Activated CD8-positive, alpha-beta T cell treated with anti-CD3 and anti-CD28 coated beads, Interleukin-2, amount 10 ng/mL, durations not matched to agents 7 days and 5 days (primary cell): ENCODE measurements around the gene FMNL1. TPM values are rescaled to one million over a fixed set of nuclear protein-coding genes. Genes with fewer than 3 reads are reported as not detected.
"Not testable (repeated sequence)": the region's sequence is repeated elsewhere in the genome, so short reads cannot be mapped to it uniquely, and the experiment has no call there.

Experiments used
- ATAC-seq: fragments of 150-1000 bp; cut with Tn5 transposase; one replicate; pipeline ENCODE4 v1.10.0; 2021; ENCODE audit warnings: moderate library complexity
- CTCF ChIA-PET: fragments of 350-600 bp; sonication (Branson Sonifier 250); formaldehyde crosslinking; loops from one replicate; lab custom pipeline; 2021; ENCODE audit warnings: antibody characterized with exemption; lab: Charles Lee
- POLR2A ChIA-PET: fragments of 350-600 bp; sonication (Branson Sonifier 250); formaldehyde crosslinking; loops from one replicate; lab custom pipeline; 2021; ENCODE audit warnings: antibody characterized with exemption; lab: Charles Lee
- DNase-seq: peaks from one replicate; pipeline ENCODE4 v3.0.0-alpha.2; 2020
- H3K27ac Mint-ChIP-seq: one replicate; pipeline ENCODE4 v1.8.0; 2021; ENCODE audit warnings: mild to moderate bottlenecking, mixed read lengths
- H3K27me3 Mint-ChIP-seq: one replicate; pipeline ENCODE4 v1.8.0; 2021; ENCODE audit warnings: low read depth, mixed read lengths
- H3K36me3 Mint-ChIP-seq: one replicate; pipeline ENCODE4 v1.8.0; 2021; ENCODE audit warnings: low read depth, mixed read lengths
- H3K4me1 Mint-ChIP-seq: one replicate; pipeline ENCODE4 v1.8.0; 2021; ENCODE audit warnings: low read depth, mixed read lengths
- H3K4me3 Mint-ChIP-seq: one replicate; pipeline ENCODE4 v1.8.0; 2021; ENCODE audit warnings: mild to moderate bottlenecking, mixed read lengths
- H3K9me3 Mint-ChIP-seq: one replicate; pipeline ENCODE4 v1.8.0; 2022; ENCODE audit warnings: mixed read lengths; ENCODE audit not compliant: insufficient read depth
- total RNA-seq, 2 experiments: library from RNA; stranded (reverse); gene quantifications; one replicate each; pipeline ENCODE4 v1.2.3, GENCODE V29; 2021

The FMNL1 gene
- total RNA-seq, 2 experiments from 2014 or later, result 375 to 395 TPM

DNA sequence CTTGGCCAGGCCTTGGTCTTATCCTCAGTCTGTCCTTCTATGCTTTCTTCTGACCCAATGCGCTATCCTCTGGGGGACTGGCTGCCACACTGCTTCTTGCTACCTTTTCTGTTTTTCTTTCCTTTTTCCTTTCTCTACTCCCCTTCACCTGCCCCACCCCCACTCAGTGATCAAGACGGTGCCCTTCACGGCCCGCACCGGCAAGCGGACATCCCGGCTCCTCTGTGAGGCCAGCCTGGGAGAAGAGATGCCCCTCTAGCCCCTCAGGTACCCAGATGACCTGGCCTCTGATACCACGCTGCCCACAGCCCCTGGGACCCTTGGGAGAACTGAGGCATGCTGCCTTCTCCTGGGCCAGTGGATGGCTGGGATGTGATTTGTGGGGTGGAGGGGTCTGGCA is 24.7 kb downstream of the FMNL1 start:
- H3K4me3 Mint-ChIP-seq, result peak overlapping the region; percentile 91
- H3K4me1 Mint-ChIP-seq, result peaks cover 69% of the 10 kb centered on the region
- H3K27ac Mint-ChIP-seq, result peak overlapping the region; percentile 97
- H3K36me3 Mint-ChIP-seq, result peaks cover 70% of the 10 kb centered on the region
- no peaks in the 10 kb centered on the region for H3K27me3 Mint-ChIP-seq
- ChIA-PET CTCF (interaction anchor here (1.1 to 5.3 kb wide), 8 partner anchors 10 to 49 kb away, joined by 4 to 67 read pairs (median 13); partner anchors contain the start of gene FMNL1), POLR2A (interaction anchor here (0.7 to 4.7 kb wide), 7 partner anchors 9 to 97 kb away, joined by 3 to 132 read pairs (median 19); partner anchors contain the start of genes FMNL1 and HEXIM1)
- no peak for DNase-seq
- no peak for ATAC-seq
- no peaks in the 10 kb centered on the region for H3K9me3 Mint-ChIP-seq

DNA sequence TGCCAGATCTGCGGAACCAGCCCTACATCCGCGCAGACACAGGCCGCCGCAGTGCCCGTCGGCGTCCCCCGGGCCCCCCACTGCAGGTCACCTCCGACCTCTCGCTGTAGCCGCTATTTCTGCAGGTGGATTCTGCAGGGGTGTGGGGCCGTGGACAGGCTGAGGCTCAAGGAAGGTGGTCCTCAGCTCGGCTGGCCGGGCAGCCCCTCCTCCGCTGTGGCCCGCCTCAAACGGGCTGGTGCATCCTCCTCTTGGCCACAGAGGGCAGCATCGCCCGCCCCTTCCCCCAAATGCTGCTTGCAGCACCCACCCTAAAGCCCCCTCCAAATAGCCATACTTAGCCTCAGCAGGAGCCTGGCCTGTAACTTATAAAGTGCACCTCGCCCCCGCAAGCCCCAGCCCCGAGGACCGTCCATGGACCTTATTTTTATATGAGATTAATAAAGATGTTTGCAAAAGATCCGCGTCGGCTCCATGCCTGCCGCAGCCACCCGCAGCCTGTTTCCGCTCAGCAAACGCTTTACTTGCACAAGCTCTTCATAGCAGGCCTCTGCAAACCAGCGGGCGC is 25.3 kb downstream of the FMNL1 start:
- ChIA-PET CTCF (interaction anchor here (1.0 to 5.3 kb wide), 15 partner anchors 10 to 147 kb away, joined by 4 to 67 read pairs (median 7); partner anchors contain the start of gene FMNL1), POLR2A (interaction anchor here (2.5 to 4.7 kb wide), 6 partner anchors 9 to 98 kb away, joined by 14 to 132 read pairs (median 20); partner anchors contain the start of genes FMNL1, HEXIM1 and MAP3K14)
- H3K27me3 Mint-ChIP-seq, result no peaks in the 10 kb centered on the region
- H3K4me3 Mint-ChIP-seq, result peak overlapping the region; percentile 91
- ATAC-seq, result no peak
- no peaks in the 10 kb centered on the region for H3K9me3 Mint-ChIP-seq
- H3K36me3 Mint-ChIP-seq, result peaks cover 72% of the 10 kb centered on the region
- no peak for DNase-seq
- H3K27ac Mint-ChIP-seq, result peak overlapping the region; percentile 97
- peaks cover 72% of the 10 kb centered on the region for H3K4me1 Mint-ChIP-seq

DNA sequence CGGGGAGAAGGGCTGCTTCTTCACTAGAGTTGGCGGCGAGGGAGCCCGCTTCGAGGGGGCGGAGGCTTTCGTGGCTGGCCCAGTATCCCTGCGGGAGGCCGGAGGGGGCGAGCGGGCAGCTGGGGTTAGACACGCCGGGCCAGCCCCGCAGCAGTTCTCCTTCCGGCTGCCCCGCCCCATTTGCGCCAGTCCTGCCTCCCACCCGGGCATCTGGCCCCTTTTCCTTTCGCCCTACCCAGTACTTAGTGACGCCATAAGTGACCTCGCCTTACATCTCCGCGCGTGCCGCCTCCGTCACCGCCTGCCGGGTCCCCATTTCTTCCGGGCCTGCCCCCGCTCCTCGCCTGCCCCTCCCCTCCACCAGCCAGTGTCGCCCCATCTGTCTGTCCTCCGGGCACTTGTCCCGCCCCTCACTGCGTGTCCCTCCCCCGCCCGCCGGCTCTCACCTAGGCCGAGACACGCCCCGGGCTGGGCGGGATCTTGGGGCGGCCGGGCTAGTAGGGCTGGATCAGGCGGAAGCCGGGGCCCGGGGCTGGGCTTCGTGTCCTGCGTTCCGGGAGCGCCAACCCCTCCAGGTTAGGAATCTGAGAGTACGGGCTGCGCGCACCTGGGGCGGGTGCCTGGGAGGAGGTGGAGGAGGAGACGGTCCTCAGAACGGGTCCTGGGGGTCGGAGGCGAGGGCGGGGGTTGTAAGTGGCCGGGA is 25.9 kb downstream of the FMNL1 start:
- ChIA-PET POLR2A (interaction anchor here (0.9 to 4.7 kb wide), 14 partner anchors 9 to 141 kb away, joined by 4 to 132 read pairs (median 16); partner anchors contain the start of genes FMNL1, HEXIM1 and MAP3K14), CTCF (interaction anchor here (0.6 to 5.3 kb wide), 18 partner anchors 10 to 146 kb away, joined by 3 to 67 read pairs (median 6); partner anchors contain the start of gene FMNL1)
- Mint-ChIP-seq H3K4me3 (peak overlapping the region; percentile 91), H3K36me3 (peaks cover 72% of the 10 kb centered on the region), H3K27me3 (no peaks in the 10 kb centered on the region), H3K9me3 (no peaks in the 10 kb centered on the region), H3K27ac (peak overlapping the region; percentile 97), H3K4me1 (peaks cover 75% of the 10 kb centered on the region)
- DNase-seq (peak; percentile 99), ATAC-seq (peak; percentile 92)

GRCh38 chr17:45248132-45248957 is 26.7 kb downstream of the FMNL1 start:
- ATAC-seq, result peak; percentile 86
- H3K27me3 Mint-ChIP-seq, result no peaks in the 10 kb centered on the region
- POLR2A ChIA-PET, result interaction anchor here (0.9 to 4.7 kb wide), 16 partner anchors 8 to 141 kb away, joined by 3 to 132 read pairs (median 14); partner anchors contain the start of genes FMNL1, HEXIM1 and MAP3K14
- H3K4me1 Mint-ChIP-seq, result peaks cover 76% of the 10 kb centered on the region
- peak overlapping the region; percentile 91 for H3K4me3 Mint-ChIP-seq
- peak overlapping the region; percentile 97 for H3K27ac Mint-ChIP-seq
- H3K9me3 Mint-ChIP-seq, result no peaks in the 10 kb centered on the region
- peaks cover 66% of the 10 kb centered on the region for H3K36me3 Mint-ChIP-seq
- peak; percentile 92 for DNase-seq
- CTCF ChIA-PET, result interaction anchor here (0.6 to 5.3 kb wide), 20 partner anchors 9 to 146 kb away, joined by 3 to 67 read pairs (median 6); partner anchors contain the start of genes ACBD4, FMNL1, HEXIM1 and MAP3K14

DNA sequence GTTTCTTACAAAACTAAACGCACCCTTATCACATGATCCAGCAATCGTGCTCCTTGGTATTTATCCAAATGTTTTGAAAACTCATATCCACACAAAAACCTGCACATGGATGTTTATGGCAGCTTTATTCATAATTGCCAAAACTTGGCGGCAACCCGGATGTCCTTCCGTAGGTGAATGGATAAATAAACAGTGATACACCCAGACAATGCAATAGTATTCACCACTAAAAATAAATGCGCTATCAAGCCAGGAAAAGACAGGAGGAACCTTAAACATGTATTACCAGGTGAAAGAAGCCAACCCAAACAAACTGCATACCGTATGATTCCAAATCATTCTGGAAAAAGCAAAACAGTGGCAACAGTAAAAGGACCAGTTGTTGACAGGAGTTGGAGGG is 30.2 kb downstream of the FMNL1 start:
- Mint-ChIP-seq H3K27me3 (no peaks in the 10 kb centered on the region), H3K9me3 (no peaks in the 10 kb centered on the region), H3K27ac (no peak overlapping the region), H3K4me3 (no peak overlapping the region), H3K36me3 (peaks cover 36% of the 10 kb centered on the region), H3K4me1 (peaks cover 76% of the 10 kb centered on the region)
- ATAC-seq, result no peak
- no peak for DNase-seq
- POLR2A ChIA-PET, result interaction anchor here (0.8 kb wide), 1 partner anchor 62 kb away, joined by 4 read pairs; no protein-coding TSS in a partner anchor
- CTCF ChIA-PET, result interaction anchor here (0.8 to 9.2 kb wide), 3 partner anchors 16 to 117 kb away, joined by 3 to 55 read pairs (median 4); partner anchors contain the start of gene ACBD4

DNA sequence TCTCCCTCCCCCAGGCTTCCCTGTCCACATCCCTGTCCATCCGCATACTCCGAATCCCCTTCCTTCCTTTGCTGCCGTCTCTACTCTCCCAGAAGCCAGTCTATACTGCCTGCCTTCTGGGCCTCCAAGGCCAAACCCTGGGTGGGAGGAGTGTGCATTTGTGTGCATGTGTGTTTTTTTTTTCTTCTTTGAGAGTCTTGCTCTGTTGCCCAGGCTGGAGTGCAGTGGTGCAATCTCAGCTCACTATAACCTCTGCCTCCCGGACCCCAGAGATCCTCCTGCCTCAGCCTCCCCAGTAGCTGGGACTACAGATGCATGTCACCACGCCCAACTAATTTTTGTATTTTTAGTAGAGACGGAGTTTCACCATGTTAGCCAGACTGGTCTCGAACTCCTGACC is 31.6 kb downstream of the FMNL1 start:
- peaks cover 75% of the 10 kb centered on the region for H3K4me1 Mint-ChIP-seq
- not testable (repeated sequence) for H3K4me3 Mint-ChIP-seq

DNA sequence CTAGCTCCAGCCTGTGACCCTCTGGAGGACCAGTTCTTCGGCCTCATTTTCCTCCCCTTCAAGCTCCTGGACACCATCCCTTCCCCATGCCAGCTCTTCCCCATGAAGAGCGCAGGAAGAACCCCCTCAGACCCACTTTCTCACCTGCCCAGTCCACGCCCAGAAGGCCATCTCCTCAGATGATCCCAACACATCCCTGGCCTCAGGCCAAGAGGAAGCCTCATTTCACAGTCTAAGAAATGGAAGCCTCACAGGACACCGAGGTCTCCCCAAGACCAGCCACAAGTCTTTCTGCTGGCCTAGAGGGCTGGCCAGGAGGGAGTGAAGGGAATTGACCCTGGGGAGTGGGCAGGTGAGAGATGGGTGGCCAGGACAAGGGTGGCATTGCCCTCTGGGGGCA is 32.2 kb downstream of the FMNL1 start:
- H3K4me3 Mint-ChIP-seq, result no peak overlapping the region

More for the DNA sequence above, 31.6 kb downstream of the FMNL1 start:
- Mint-ChIP-seq H3K36me3 (peaks cover 33% of the 10 kb centered on the region), H3K27ac (peak overlapping the region; percentile 71)
- ATAC-seq, DNase-seq, H3K9me3 Mint-ChIP-seq, H3K27me3 Mint-ChIP-seq: not testable (repeated sequence)
- ChIA-PET POLR2A (interaction anchor here (1.0 kb wide), 1 partner anchor 62 kb away, joined by 3 read pairs; no protein-coding TSS in a partner anchor), CTCF (interaction anchor here (2.9 to 9.2 kb wide), 3 partner anchors 18 to 118 kb away, joined by 13 to 55 read pairs (median 21); partner anchors contain the start of gene ACBD4)

GRCh38 chr17:45255358-45255757 is 33.7 kb downstream of the FMNL1 start:
- Mint-ChIP-seq H3K4me3 (no peak overlapping the region), H3K27me3 (no peaks in the 10 kb centered on the region), H3K36me3 (peaks cover 21% of the 10 kb centered on the region), H3K9me3 (no peaks in the 10 kb centered on the region), H3K27ac (peak overlapping the region; percentile 26), H3K4me1 (peaks cover 59% of the 10 kb centered on the region)
- ATAC-seq (no peak), DNase-seq (no peak)
- ChIA-PET CTCF (interaction anchor here (0.8 to 9.2 kb wide), 7 partner anchors 15 to 130 kb away, joined by 3 to 55 read pairs (median 13); partner anchors contain the start of gene ACBD4), POLR2A (interaction anchor here (0.7 to 2.7 kb wide), 4 partner anchors 8 to 107 kb away, joined by 3 to 20 read pairs (median 5); partner anchors contain the start of gene HEXIM1)

More for the DNA sequence above, 32.2 kb downstream of the FMNL1 start:
- Mint-ChIP-seq H3K36me3 (peaks cover 26% of the 10 kb centered on the region), H3K27me3 (no peaks in the 10 kb centered on the region), H3K4me1 (peaks cover 68% of the 10 kb centered on the region), H3K9me3 (no peaks in the 10 kb centered on the region), H3K27ac (peak overlapping the region; percentile 67)
- ATAC-seq (no peak), DNase-seq (no peak)
- ChIA-PET CTCF (interaction anchor here (1.4 to 9.2 kb wide), 5 partner anchors 17 to 118 kb away, joined by 3 to 55 read pairs (median 13); partner anchors contain the start of gene ACBD4), POLR2A (interaction anchor here (1.0 kb wide), 1 partner anchor 62 kb away, joined by 3 read pairs; no protein-coding TSS in a partner anchor)

DNA sequence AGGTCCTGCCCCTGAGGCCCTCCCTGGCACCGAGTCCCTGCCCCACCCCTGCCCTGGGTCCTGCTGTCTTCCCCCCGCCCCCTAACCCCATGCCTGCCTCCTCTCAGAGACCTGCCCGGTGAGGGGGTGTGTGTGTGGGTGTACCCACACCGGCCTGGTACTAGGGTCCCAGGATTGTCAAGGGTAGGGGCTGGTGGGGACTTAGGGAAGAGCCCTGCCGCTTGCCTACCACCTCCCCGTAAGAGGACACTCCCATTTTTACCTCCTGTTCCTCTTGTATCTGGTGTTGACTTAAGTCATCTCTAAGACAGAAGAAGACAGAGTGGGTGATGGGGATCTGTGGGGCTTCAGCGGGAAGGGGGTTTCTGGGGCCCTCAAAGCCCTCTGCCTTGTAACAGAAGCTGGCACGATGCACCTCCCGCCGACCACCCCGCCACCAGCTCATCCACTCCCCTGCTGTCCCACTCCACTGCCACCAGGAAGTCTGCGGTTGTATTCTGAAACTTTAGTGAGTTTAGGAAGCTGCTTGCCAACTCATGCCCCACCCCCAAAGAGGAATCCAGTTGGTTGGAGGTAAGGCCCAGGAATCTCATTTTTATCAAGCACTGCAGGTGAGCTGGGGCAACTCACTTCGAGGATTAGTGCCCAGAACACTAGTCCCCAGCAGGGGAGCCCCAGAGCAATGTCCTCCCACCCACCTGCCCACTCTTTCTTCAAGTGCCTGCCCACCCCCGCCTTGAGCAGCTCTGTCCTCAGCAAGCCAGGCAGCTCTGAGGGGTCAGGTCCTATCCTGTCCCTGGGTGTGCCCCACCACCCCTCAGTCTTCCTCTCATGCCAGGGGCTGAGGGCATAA is 34.7 kb downstream of the FMNL1 start:
- peaks cover 14% of the 10 kb centered on the region for H3K36me3 Mint-ChIP-seq
- H3K4me1 Mint-ChIP-seq, result peaks cover 65% of the 10 kb centered on the region
- H3K27ac Mint-ChIP-seq, result peak overlapping the region; percentile 78
- DNase-seq, result peak; percentile 35
- peak overlapping the region; percentile 45 for H3K4me3 Mint-ChIP-seq
- ChIA-PET POLR2A (interaction anchor here (0.7 to 2.7 kb wide), 4 partner anchors 9 to 108 kb away, joined by 3 to 20 read pairs (median 5); partner anchors contain the start of gene HEXIM1), CTCF (interaction anchor here (0.5 to 9.2 kb wide), 10 partner anchors 9 to 190 kb away, joined by 3 to 55 read pairs (median 8); partner anchors contain the start of gene ACBD4)
- H3K27me3 Mint-ChIP-seq, result no peaks in the 10 kb centered on the region
- ATAC-seq, result peak; percentile 58
- no peaks in the 10 kb centered on the region for H3K9me3 Mint-ChIP-seq
